Measurements from ENCODE around the gene SLC2A4RG.

SLC2A4RG gene

DNA sequence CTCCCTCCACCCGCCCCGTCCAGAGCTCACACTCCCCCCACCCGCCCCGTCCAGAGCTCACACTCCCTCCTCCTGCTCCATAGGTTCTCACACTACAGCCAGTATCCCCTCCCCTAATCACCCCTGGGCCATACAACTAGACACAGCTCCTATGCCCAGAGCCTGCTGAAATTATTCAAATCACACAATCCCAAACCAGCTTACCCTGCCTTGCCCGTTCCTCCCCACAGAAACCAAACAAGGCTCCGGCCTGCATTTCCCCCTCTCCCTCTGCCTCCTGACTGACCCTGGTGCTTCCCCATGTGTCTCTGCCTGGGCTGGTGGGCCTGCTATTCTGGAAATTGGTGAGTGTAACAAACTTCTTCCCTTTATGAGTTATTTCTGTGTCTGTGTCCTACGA lies 18.6 kb downstream of the SLC2A4RG start:
- in situ Hi-C loops (cut with HindIII; ENCODE audit: low sequenced_read_pairs): no loop called here
- TF ChIP-seq, protein P1, sequence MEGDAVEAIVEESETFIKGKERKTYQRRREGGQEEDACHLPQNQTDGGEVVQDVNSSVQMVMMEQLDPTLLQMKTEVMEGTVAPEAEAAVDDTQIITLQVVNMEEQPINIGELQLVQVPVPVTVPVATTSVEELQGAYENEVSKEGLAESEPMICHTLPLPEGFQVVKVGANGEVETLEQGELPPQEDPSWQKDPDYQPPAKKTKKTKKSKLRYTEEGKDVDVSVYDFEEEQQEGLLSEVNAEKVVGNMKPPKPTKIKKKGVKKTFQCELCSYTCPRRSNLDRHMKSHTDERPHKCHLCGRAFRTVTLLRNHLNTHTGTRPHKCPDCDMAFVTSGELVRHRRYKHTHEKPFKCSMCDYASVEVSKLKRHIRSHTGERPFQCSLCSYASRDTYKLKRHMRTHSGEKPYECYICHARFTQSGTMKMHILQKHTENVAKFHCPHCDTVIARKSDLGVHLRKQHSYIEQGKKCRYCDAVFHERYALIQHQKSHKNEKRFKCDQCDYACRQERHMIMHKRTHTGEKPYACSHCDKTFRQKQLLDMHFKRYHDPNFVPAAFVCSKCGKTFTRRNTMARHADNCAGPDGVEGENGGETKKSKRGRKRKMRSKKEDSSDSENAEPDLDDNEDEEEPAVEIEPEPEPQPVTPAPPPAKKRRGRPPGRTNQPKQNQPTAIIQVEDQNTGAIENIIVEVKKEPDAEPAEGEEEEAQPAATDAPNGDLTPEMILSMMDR (IDR thresholded peaks at IDR 0.05; ENCODE audit: low read depth, low read length): no peak
- DNase-seq (ENCODE audit: low read depth, low spot score): no peak
- no peak overlapping the region for H3K4me3 ChIP-seq (ENCODE audit: low read depth, low read length)

DNA sequence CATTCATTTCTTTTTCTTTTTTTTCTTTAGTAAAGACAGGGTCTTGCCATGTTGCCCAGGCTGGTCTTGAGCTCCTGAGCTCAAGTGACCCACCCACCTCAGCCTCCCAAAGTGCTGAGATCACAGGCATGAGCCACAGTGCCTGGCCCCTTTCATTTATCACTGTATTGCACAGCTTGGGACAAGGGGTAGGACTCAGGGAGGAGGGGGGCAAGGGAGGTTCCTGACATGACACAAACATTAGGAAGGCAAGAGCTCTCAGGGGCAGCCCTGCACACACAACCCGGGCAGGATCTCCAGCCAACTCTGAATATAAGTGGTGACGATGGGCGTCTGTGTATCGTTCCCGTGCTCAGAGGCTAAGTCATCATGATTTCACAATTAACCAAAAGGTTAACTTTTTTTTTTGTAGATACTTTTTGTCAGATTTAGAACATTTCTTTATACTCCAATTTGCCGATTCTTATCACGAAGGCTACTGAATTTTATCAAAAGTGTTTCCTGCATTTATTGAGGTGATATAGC lies 19.9 kb downstream of the SLC2A4RG start:
- DNase-seq (ENCODE audit: low read depth, low spot score): no peak
- no peak overlapping the region for H3K4me3 ChIP-seq (ENCODE audit: low read depth, low read length)
- in situ Hi-C loops (cut with HindIII; ENCODE audit: low sequenced_read_pairs): no loop called here
- TF ChIP-seq, protein P1 (IDR thresholded peaks at IDR 0.05; ENCODE audit: low read depth, low read length): no peak

DNA sequence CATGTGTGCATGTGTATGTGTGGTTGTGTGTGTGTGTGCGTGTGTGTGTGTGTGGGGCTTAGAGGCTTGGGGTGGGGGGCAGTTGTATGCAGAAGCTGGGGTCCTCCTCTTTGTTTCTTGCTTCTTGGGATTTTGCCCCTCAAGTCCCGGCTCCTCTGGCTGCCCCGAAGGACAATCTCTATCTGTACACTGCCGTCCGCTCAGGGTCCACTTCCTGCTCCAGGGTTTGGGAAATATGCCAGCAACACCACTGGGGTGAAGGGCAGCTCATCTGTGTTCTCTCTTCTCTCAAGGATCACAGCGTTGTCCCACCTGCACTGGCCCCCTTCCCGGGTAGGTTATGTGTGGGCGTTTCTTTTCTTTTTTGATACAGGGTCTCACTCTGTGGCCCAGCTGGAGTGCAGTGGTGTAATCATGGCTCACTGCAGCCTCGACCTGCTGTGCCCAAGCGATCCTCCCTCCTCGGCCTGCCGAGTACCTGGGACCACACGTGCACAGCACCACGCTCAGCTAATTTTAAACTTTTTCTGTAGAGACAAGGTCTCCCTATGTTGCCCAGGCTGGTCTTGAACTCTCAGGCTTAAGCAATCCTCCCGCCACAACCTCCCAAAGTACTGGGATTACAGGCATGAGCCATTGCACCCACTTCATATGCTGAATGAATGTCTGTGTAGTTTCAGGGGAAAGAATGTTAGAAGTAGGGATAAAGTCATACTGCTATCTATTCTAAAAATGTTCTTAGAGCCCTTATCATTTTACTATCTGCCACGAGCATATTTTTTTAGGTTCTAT lies 25.7 kb downstream of the SLC2A4RG start:
- in situ Hi-C loops (cut with HindIII; ENCODE audit: low sequenced_read_pairs): no loop called here
- TF ChIP-seq, protein P1 (IDR thresholded peaks at IDR 0.05; ENCODE audit: low read depth, low read length): no peak
- no peak for DNase-seq (ENCODE audit: low read depth, low spot score)
- H3K4me3 ChIP-seq (ENCODE audit: low read depth, low read length): no peak overlapping the region

DNA sequence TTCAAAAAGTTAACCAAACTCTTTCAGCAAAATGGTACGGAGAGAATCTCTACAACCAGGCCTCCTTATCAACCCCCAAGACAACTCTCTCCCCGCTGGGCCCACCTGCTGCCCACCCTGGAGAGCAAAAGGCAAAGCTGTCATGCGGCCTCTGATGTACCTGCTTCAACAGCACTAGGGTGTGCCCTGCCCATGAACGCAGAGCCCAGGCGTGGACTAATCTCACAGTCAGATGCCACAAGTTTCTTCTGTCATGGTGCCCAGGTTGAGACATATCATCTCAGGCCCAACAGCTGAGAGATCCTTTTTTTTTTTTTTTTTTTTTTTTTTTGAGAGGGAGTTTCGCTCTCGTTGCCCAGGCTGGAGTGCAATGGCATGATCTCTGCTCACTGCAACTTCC lies 26.3 kb downstream of the SLC2A4RG start:
- H3K4me3 ChIP-seq (ENCODE audit: low read depth, low read length): no peak overlapping the region
- TF ChIP-seq, protein P1 (IDR thresholded peaks at IDR 0.05; ENCODE audit: low read depth, low read length): no peak
- DNase-seq (ENCODE audit: low read depth, low spot score): no peak
- in situ Hi-C loops (cut with HindIII; ENCODE audit: low sequenced_read_pairs): no loop called here

DNA sequence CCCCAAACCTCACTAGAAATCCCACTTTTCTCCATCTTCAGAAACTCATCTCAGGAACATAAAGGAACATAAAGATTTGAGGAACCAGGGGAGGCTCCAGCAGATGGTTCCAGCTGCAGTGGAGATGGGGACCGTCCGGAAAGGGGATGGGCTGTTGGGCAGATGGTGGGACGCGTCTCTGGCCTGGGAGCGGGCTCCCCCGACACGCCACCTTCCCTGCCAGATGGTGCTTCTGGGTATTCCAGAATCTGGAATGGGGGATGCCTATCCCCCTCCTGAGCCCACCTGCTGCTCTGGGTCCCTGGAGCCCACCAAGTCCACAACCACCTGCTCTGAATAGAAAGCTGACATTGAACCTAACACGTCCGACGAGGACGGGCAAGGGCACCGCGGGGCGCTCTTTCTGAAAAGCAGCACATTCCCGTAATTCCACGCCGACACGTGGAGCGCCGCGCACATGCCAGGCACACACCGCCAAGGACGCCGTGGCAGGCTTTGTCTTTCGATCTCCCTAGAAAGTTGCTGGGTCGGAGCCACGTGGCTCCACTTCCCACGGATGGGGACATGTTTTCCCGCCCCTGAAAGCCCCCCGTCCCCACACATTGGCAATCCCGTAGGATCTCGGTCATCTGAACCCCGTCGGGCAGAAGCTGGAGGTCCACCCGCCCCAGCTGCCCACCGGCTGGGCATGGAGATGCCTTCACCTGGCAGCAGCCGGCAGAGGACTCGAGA lies 27.3 kb downstream of the SLC2A4RG start:
- no peak overlapping the region for H3K4me3 ChIP-seq (ENCODE audit: low read depth, low read length)
- DNase-seq (ENCODE audit: low read depth, low spot score): no peak
- in situ Hi-C loops (cut with HindIII; ENCODE audit: low sequenced_read_pairs): no loop called here
- TF ChIP-seq, protein P1 (IDR thresholded peaks at IDR 0.05; ENCODE audit: low read depth, low read length): no peak

DNA sequence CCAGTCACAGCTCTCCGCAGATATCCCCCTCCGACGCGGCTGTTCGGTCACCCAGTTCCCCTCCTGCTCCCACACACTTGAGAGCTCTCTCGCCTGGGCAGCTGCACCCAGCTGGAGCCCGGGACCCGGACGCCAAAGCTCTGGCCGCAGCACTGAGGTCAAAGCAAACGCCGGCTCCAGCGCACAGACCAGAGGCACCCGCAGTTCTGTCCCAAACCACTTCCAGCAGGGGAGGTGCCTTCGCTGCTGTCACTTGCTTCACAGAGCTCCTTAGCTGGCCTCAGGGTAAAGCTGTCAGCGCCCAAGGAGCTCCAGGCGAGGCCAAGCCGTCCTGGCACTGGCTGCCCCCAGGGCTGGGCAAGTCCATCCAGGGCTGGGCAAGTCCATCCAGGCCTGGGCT lies 27.9 kb downstream of the SLC2A4RG start:
- no peak overlapping the region for H3K4me3 ChIP-seq (ENCODE audit: low read depth, low read length)
- DNase-seq (ENCODE audit: low read depth, low spot score): no peak
- TF ChIP-seq, protein P1 (IDR thresholded peaks at IDR 0.05; ENCODE audit: low read depth, low read length): no peak
- in situ Hi-C loops (cut with HindIII; ENCODE audit: low sequenced_read_pairs): no loop called here

All from astrocyte of the spinal cord (primary cell).